Bronchial epithelial cell (primary cell): ENCODE results near the gene RNF135. TPM values are rescaled to one million over a fixed set of nuclear protein-coding genes. Genes with fewer than 3 reads are reported as not detected.
"Not testable (repeated sequence)": the region's sequence is repeated elsewhere in the genome, so short reads cannot be mapped to it uniquely, and the experiment has no call there.

Source experiments
- DNase-seq: peaks from one replicate; pipeline ENCODE4 v3.0.0-alpha.2; 2010; ENCODE audit warnings: low read depth
- FAIRE-seq: peaks from 2 replicates; lab custom pipeline; 2011; peaks lifted over from hg19 to GRCh38; lab: Jason Lieb, UNC
- H3K27me3 ChIP-seq: 2 replicates; pipeline ENCODE4 v1.5.1; 2011; ENCODE audit warnings: low read length; ENCODE audit not compliant: control insufficient read depth, insufficient read depth
- H3K36me3 ChIP-seq: 2 replicates; pipeline ENCODE4 v1.5.1; 2011; ENCODE audit warnings: low read length; ENCODE audit not compliant: control insufficient read depth, insufficient read depth
- H3K4me3 ChIP-seq: 2 replicates; pipeline ENCODE4 v1.5.1; 2011; ENCODE audit warnings: mild to moderate bottlenecking, low read depth, low read length, control low read depth
- CTCF ChIP-seq: IDR thresholded peaks from 2 replicates; pipeline ENCODE4 v1.5.1; 2011; ENCODE audit warnings: mild to moderate bottlenecking, moderate library complexity, low read length, control low read depth, inconsistent platforms; ENCODE audit not compliant: insufficient read depth, severe bottlenecking
- total RNA-seq: library from RNA; depleted of rRNA; stranded (reverse); fragments of >200 nt; gene quantifications from 2 replicates; pipeline ENCODE4 v1.2.1, GENCODE V29; 2014

The RNF135 gene
- total RNA-seq, 1 donor from 2014 or later = 9.2 TPM

DNA sequence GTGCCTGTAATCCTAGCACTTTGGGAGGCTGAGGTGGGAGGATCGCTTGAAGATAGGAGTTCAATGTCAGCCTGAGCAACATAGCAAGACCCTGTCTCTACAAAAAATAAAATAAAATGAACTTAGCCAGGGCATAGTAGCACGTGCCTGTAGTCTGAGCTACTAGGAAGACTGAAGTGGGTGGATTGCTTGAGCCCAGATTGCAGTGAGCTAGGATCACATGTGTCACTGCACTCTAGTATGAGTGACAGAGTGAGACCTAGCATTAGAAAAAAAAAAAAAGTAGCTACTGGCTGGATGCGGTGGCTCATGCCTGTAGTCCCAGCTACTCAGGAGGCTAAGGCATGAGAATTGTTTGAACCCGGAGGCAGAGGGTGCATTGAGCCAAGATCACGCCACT lies 43.1 kb upstream of the RNF135 start:
- FAIRE-seq (no peak), DNase-seq (no peak)
- Histone ChIP-seq H3K27me3 (peaks cover 7% of the 10 kb centered on the region), H3K4me3 (no peak overlapping the region), H3K36me3 (no peaks in the 10 kb centered on the region)
- TF ChIP-seq CTCF = no peak

DNA sequence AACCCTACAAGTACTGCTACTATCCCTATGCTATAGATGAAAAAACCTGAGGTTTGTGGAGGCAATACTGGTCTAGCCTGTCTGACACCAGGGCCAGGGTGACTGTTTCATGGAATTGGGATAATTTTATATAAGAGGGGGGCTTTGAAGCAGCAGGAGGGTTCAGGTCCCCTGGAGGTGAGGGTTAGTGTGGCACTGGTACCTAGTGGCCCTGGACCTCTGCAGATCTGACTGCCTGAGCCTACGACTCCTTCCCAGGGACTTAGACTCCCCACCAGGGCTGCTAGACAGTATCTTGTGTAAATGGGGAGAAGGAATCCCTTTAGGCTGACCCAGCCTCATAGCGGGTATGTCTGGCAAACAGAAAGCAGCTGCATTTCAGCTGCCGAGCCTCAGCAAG lies 42.3 kb upstream of the RNF135 start:
- no peak for TF ChIP-seq CTCF
- H3K36me3 ChIP-seq = no peaks in the 10 kb centered on the region
- no peak overlapping the region for H3K4me3 ChIP-seq
- no peak for DNase-seq
- FAIRE-seq = no peak
- peaks cover 3% of the 10 kb centered on the region for H3K27me3 ChIP-seq

DNA sequence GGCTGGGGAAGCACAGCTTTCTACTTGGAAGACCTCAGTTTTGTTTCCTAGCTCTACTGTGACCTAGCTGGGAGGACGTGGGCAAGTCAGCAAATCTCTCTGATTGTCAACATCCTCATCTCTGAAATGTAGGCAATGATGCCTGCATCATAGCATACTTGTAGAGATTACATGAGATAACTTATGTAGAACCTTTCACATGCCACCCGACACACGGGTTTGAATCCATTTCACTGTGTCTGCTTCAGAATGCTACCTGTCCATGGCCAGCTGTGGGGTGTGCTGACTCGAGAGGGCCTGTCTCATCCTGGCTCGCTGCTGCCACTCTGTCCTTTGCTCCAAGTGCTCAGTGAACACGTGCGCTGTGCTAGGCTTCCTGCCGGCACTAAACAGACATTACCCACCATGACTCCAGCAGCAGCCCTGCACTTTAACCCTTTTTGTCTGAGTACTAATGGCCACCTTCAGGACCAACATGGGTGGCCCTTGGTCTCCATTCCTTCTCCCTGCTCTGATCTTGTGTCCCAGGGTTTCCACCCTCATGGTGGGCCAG lies 41.7 kb upstream of the RNF135 start:
- Histone ChIP-seq H3K36me3 (no peaks in the 10 kb centered on the region), H3K4me3 (no peak overlapping the region), H3K27me3 (peaks cover 3% of the 10 kb centered on the region)
- TF ChIP-seq CTCF = no peak
- DNase-seq (no peak), FAIRE-seq (peak; percentile 7)

GRCh38 chr17:30929861-30930260 lies 41.0 kb upstream of the RNF135 start:
- not testable (repeated sequence) for DNase-seq, H3K36me3 ChIP-seq, FAIRE-seq, H3K4me3 ChIP-seq, H3K27me3 ChIP-seq

DNA sequence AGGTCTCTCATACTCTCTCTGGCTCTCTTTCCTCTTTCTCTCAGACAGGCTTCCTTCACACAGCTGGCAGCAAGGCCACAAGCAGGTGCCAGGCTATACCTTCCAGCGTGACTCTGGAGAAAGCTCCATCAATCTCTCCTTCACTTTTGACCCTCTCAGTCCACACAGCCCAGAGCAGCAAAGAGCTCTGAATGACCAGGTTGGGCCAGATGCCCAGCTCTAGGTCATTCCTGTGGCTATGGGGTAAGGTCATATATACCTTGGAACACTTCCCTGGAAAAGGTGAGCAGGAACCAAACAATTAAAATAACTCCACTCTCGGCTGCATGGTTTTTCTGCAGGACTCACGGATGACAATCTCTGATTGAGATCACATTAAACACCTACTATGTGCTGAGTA lies 40.3 kb upstream of the RNF135 start:
- FAIRE-seq = no peak

GRCh38 chr17:30931582-30931981 lies 39.3 kb upstream of the RNF135 start:
- FAIRE-seq, DNase-seq, H3K4me3 ChIP-seq, H3K27me3 ChIP-seq, H3K36me3 ChIP-seq: not testable (repeated sequence)

More for the DNA sequence above, 40.3 kb upstream of the RNF135 start:
- no peaks in the 10 kb centered on the region for H3K27me3 ChIP-seq
- TF ChIP-seq CTCF = no peak
- no peaks in the 10 kb centered on the region for H3K36me3 ChIP-seq
- no peak overlapping the region for H3K4me3 ChIP-seq
- DNase-seq = no peak

DNA sequence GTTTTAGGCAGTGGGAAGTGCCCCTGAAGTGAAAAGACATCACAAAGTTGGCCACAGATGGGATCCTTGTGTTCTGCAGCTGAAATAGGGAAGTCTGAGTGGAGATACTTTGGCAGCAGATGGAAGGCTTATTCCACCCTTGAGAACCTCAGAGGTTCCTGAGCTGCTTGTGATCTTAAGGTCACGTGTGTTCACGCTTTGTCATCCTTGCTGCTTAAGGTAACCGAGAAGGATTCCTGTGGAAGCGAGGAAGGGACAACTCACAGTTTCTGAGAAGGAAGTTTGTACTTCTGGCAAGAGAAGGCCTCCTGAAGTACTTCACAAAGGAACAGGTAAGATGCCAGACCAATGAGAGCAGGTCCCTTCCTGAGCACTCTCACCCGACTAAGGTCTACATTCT lies 36.9 kb upstream of the RNF135 start:
- TF ChIP-seq CTCF = no peak
- H3K27me3 ChIP-seq = no peaks in the 10 kb centered on the region
- peak; percentile 77 for FAIRE-seq
- no peak overlapping the region for H3K4me3 ChIP-seq
- DNase-seq = peak; percentile 14
- H3K36me3 ChIP-seq = no peaks in the 10 kb centered on the region
